Right lobe of liver (tissue), 6 donors: ENCODE measurements around the gene DIS3L2. TPM values are rescaled to one million over a fixed set of nuclear protein-coding genes. Genes with fewer than 3 reads are reported as not detected.

ENCODE experiments used
- ATAC-seq, 4 donors: fragments of 200-7000 bp; cut with Tn5 transposase; one replicate each; pipeline ENCODE4 v1.9.1; 2020; ENCODE audit warnings: mild to moderate bottlenecking in 4 of 4, moderate library complexity in 4 of 4
- DNase-seq, 3 donors: peaks; one replicate each; pipeline ENCODE4 v3.0.0-alpha.2; 2020
- H3K27ac ChIP-seq, 3 donors: fragments of 200-600 bp; one replicate each; pipeline ENCODE4 v1.8.0; 2022
- H3K27me3 ChIP-seq, 2 donors: fragments of 200-600 bp; one replicate each; pipeline ENCODE4 v1.8.0; 2022
- H3K36me3 ChIP-seq, 4 donors: fragments of 200-600 bp; sonication (generic) in 1 of 4; one replicate each; pipeline versions ENCODE4 v1.5.1 to v1.8.0; 2017 to 2022; ENCODE audit warnings: control low read depth in 1 of 4
- H3K4me1 ChIP-seq, 4 donors: fragments of 200-600 bp; sonication (generic) in 1 of 4; one replicate each; pipeline versions ENCODE4 v1.5.1 to v1.8.0; 2017 to 2022; ENCODE audit warnings: control low read depth in 1 of 4
- H3K4me3 ChIP-seq, 3 donors: fragments of 200-600 bp; one replicate each; pipeline ENCODE4 v1.8.0; 2022
- H3K9me3 ChIP-seq, 4 donors: fragments of 200-600 bp; sonication (generic) in 1 of 4; one replicate each; pipeline versions ENCODE4 v1.5.1 to v1.8.0; 2017 to 2022; ENCODE audit warnings: control low read depth in 1 of 4
- POLR2A ChIP-seq: fragments of 450-650 bp; IDR thresholded peaks from one replicate; pipeline ENCODE4 v1.6.1; 2017; ENCODE audit warnings: antibody characterized with exemption, mild to moderate bottlenecking
- WGBS: methylation state at CpG from one replicate; pipeline ENCODE4 v1.1.6; 2018; ENCODE audit warnings: low coverage, low lambda C conversion rate; ENCODE audit not compliant: insufficient coverage; ENCODE audit errors: missing lambda C conversion rate; 5-methylcytosine and 5-hydroxymethylcytosine counted together
- intact Hi-C, 2 donors: fragments of 100-400 bp; cut with DNase I; formaldehyde crosslinking; loops; one replicate each; pipeline versions ENCODE4 v1.11.2 to v1.14.1; 2022
- total RNA-seq, 6 experiments: library from RNA; depleted of rRNA in 2 of 6; stranded (reverse); fragments of >200 nt in 2 of 6; fragmentation: NEBNext Ultra II Directional in 3 of 6; extraction: Animal tissue kit (Norgen Biotek cat#: 25700) in 3 of 6; gene quantifications; one replicate each; pipeline versions ENCODE4 v1.1.0 to v1.2.4, GENCODE V29; 2016 to 2023
- TF ChIP-seq, protein P1 (sequence below), 4 donors: fragments of 200-600 bp in 3 of 4; fragments of 450-650 bp in 1 of 4; IDR thresholded peaks; one replicate each; pipeline versions ENCODE4 v1.5.1 to v1.8.0; 2016 to 2022; ENCODE audit warnings: antibody characterized with exemption in 4 of 4, mild to moderate bottlenecking in 2 of 4
- donor health status: DM: no; HTN: yes; CAD: no.
- donor health status: DM: no; HTN: no; CAD: no.
- donor health status: DM: no; HTN: no; CAD: no.
- donor health status: DM: no; HTN: yes; CAD: no.
- donor health status: DM: no; HTN: yes; CAD: no.

DIS3L2 gene
- total RNA-seq, 6 experiments from 2014 or later = 8.1 to 22.3 (median 16.7) TPM

DNA sequence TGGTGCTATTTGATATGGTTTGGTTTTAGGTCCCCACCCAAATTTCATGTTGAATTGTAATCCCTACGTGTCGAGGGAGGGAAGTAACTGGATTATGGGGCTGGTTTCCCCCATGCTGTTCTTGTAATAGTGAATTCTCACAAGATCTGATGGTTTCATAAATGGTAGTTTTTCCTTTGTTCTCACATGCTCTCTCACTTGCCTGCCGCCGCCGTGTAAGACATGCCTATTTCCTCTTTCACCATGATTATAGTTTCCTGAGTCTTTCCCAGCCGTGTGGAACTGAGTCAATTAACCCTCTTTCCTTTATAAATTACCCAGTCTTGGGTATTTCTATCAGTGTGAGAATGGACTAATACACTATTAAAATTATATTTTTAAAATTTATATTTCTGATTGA lies 7.3 kb downstream of the DIS3L2 start:
- WGBS = 75% methylated on average over 4 of the region's 6 CpGs
- no peaks in the 10 kb centered on the region for H3K27me3 ChIP-seq
- no peaks in the 10 kb centered on the region for H3K36me3 ChIP-seq
- intact Hi-C loops = no loop called here
- TF ChIP-seq, protein P1, sequence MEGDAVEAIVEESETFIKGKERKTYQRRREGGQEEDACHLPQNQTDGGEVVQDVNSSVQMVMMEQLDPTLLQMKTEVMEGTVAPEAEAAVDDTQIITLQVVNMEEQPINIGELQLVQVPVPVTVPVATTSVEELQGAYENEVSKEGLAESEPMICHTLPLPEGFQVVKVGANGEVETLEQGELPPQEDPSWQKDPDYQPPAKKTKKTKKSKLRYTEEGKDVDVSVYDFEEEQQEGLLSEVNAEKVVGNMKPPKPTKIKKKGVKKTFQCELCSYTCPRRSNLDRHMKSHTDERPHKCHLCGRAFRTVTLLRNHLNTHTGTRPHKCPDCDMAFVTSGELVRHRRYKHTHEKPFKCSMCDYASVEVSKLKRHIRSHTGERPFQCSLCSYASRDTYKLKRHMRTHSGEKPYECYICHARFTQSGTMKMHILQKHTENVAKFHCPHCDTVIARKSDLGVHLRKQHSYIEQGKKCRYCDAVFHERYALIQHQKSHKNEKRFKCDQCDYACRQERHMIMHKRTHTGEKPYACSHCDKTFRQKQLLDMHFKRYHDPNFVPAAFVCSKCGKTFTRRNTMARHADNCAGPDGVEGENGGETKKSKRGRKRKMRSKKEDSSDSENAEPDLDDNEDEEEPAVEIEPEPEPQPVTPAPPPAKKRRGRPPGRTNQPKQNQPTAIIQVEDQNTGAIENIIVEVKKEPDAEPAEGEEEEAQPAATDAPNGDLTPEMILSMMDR (IDR thresholded peaks at IDR 0.05) = no peak
- TF ChIP-seq POLR2A = no peak
- no peaks in the 10 kb centered on the region for H3K4me1 ChIP-seq
- H3K4me3 ChIP-seq = no peak overlapping the region
- ATAC-seq (no peak), DNase-seq (no peak)
- no peak overlapping the region for H3K27ac ChIP-seq
- H3K9me3 ChIP-seq = no peaks in the 10 kb centered on the region

GRCh38 chr2:231970461-231970860 lies 8.9 kb downstream of the DIS3L2 start:
- TF ChIP-seq POLR2A = no peak
- TF ChIP-seq, protein P1 (IDR thresholded peaks at IDR 0.05) = no peak
- DNase-seq = no peak
- H3K4me1 ChIP-seq = peaks cover 0 to 13% (median 0%) of the 10 kb centered on the region in 4 donors
- no peaks in the 10 kb centered on the region for H3K27me3 ChIP-seq
- no peak overlapping the region for H3K27ac ChIP-seq
- H3K9me3 ChIP-seq = no peaks in the 10 kb centered on the region
- no peak for ATAC-seq
- 94% methylated on average over 3 of the region's 3 CpGs for WGBS
- intact Hi-C loops = no loop called here
- no peaks in the 10 kb centered on the region for H3K36me3 ChIP-seq
- no peak overlapping the region for H3K4me3 ChIP-seq

DNA sequence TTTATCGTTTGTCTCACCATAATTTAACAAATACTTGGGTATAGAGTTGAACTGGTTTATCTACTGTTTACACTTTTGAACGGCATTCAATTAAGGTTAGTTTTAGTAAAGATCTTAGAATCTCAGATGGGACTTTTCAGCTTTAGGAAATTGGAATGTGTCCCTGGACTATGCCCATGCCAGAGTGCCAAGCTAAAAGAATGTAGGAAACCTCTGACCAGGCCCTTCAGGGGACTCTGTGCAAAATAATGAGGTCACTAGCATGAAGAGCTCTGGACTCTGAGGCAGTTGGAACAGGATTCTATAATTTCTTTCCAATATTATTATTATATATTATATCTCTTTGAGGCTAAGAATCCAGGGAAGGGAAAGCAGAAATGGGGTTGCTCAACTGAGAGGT lies 13.5 kb downstream of the DIS3L2 start:
- WGBS = 32% methylated on average over 2 of the region's 2 CpGs
- H3K4me3 ChIP-seq = no peak overlapping the region
- H3K27ac ChIP-seq = no peak overlapping the region
- H3K4me1 ChIP-seq = peaks cover 0 to 13% (median 0%) of the 10 kb centered on the region in 4 donors
- ATAC-seq (peak; percentile 43 to 99 (median 90)), DNase-seq (no peak)
- H3K36me3 ChIP-seq = no peaks in the 10 kb centered on the region
- H3K27me3 ChIP-seq = no peaks in the 10 kb centered on the region
- intact Hi-C loops = no loop called here
- no peak for TF ChIP-seq POLR2A
- TF ChIP-seq, protein P1 (IDR thresholded peaks at IDR 0.05) = no peak
- H3K9me3 ChIP-seq = no peaks in the 10 kb centered on the region

- no peak for ATAC-seq
Observed at GRCh38 chr2:231977430-231977829, 15.9 kb downstream of the DIS3L2 start.

More at GRCh38 chr2:231977430-231977829, 15.9 kb downstream of the DIS3L2 start:
- intact Hi-C loops = no loop called here
- Histone ChIP-seq H3K4me1 (peaks cover 0 to 13% (median 0%) of the 10 kb centered on the region in 4 donors), H3K9me3 (no peaks in the 10 kb centered on the region), H3K27me3 (no peaks in the 10 kb centered on the region), H3K4me3 (no peak overlapping the region), H3K27ac (no peak overlapping the region), H3K36me3 (no peaks in the 10 kb centered on the region)
- TF ChIP-seq POLR2A = no peak
- TF ChIP-seq, protein P1 (IDR thresholded peaks at IDR 0.05) = no peak
- WGBS = 12% methylated on average over 2 of the region's 2 CpGs
- DNase-seq = no peak
